K562 (cell line): ENCODE measurements around the gene TEX101. TPM values are rescaled to one million over a fixed set of nuclear protein-coding genes. Genes with fewer than 3 reads are reported as not detected.
"Not testable (repeated sequence)": the region's sequence is repeated elsewhere in the genome, so short reads cannot be mapped to it uniquely, and the experiment has no call there.

ENCODE experiments used
- ATAC-seq: fragments of 200-7000 bp; cut with Tn5 transposase; 3 replicates; pipeline ENCODE4 v1.9.1; 2020; ENCODE audit warnings: moderate library complexity
- BruUV-seq: library from RNA; stranded (reverse); fragments of 400-500 nt; replicated peaks from 2 replicates; lab custom pipeline; 2021; lab: Mats Ljungman, UMichigan
- CTCF ChIA-PET: fragments of 300-600 bp; formaldehyde crosslinking; extraction: SDS; loops from one replicate; lab custom pipeline; 2021; ENCODE audit warnings: low intra/inter-chr PET ratio; lab: Yijun Ruan, JAX
- POLR2A ChIA-PET: fragments of 300-600, 350-650 bp; sonication (Branson Sonifier 250); formaldehyde crosslinking; extraction: SDS; loops from one replicate; lab custom pipeline; 2021; ENCODE audit warnings: antibody characterized with exemption, inconsistent platforms; lab: Yijun Ruan, JAX
- DNase-seq, 4 experiments: peaks; one replicate each; pipeline versions ENCODE4 v3.0.0 to v3.0.0-alpha.2; 2011 to 2018; ENCODE audit warnings: low spot score in 3 of 4, mixed read lengths in 3 of 4; ENCODE audit errors: extremely low read depth in 1 of 4
- FAIRE-seq: peaks from 2 replicates; lab custom pipeline; 2011; peaks lifted over from hg19 to GRCh38; lab: Jason Lieb, UNC
- H2AFZ ChIP-seq: 2 replicates; pipeline ENCODE4 v1.6.0; 2011; ENCODE audit warnings: low read depth, low read length, control low read depth, inconsistent platforms
- H3K27ac ChIP-seq: fragments of 200-600 bp; 3 replicates; pipeline ENCODE4 v1.8.0; 2011; ENCODE audit warnings: low read depth, mild to moderate bottlenecking, control low read depth, inconsistent platforms, low read length, moderate library complexity, mixed read lengths; ENCODE audit errors: extremely low read depth
- H3K27me3 ChIP-seq, 2 experiments: fragments of 300-600 bp in 1 of 2; 2 replicates in 1 of 2; 3 replicates in 1 of 2; pipeline versions ENCODE4 v1.6.0 to v1.8.0; 2011; ENCODE audit warnings: inconsistent platforms in 2 of 2, low read length in 2 of 2, mild to moderate bottlenecking in 1 of 2, mixed read lengths in 1 of 2, moderate library complexity in 1 of 2; ENCODE audit not compliant: control insufficient read depth in 2 of 2, insufficient read depth in 2 of 2
- H3K36me3 ChIP-seq: fragments of 300-600 bp; 3 replicates; pipeline ENCODE4 v1.8.0; 2011; ENCODE audit warnings: mild to moderate bottlenecking, low read length, inconsistent platforms; ENCODE audit not compliant: control insufficient read depth, insufficient read depth
- H3K4me1 ChIP-seq, 2 experiments: fragments of 200-600 bp in 1 of 2; replicated peaks in 1 of 2; 2 replicates in 1 of 2; 3 replicates in 1 of 2; pipeline versions ENCODE4 v1.5.1 to v1.8.0; 2011; ENCODE audit warnings: inconsistent platforms in 2 of 2, low read length in 2 of 2, mild to moderate bottlenecking in 1 of 2, mixed read lengths in 1 of 2, moderate library complexity in 1 of 2; ENCODE audit not compliant: control insufficient read depth in 2 of 2, insufficient read depth in 2 of 2
- H3K4me2 ChIP-seq: 2 replicates; pipeline ENCODE4 v1.6.1; 2011; ENCODE audit warnings: low read length, control low read depth, inconsistent platforms, mixed read lengths; ENCODE audit not compliant: insufficient read depth
- H3K4me3 ChIP-seq: fragments of 200-600 bp; sonication (generic), shearing (Covaris generic); 2 replicates; pipeline ENCODE4 v1.5.1; 2016; ENCODE audit warnings: control low read depth, inconsistent platforms
- H3K79me2 ChIP-seq: fragments of 200-600 bp; 3 replicates; pipeline ENCODE4 v1.8.0; 2011; ENCODE audit warnings: low read length, inconsistent platforms; ENCODE audit not compliant: control insufficient read depth, insufficient read depth
- H3K9ac ChIP-seq, 2 experiments: 2 replicates each; pipeline versions ENCODE4 v1.6.0 to v1.6.1; 2011; ENCODE audit warnings: low read depth in 2 of 2, low read length in 2 of 2, control low read depth in 1 of 2, inconsistent platforms in 1 of 2, mild to moderate bottlenecking in 1 of 2, mixed read lengths in 1 of 2; ENCODE audit not compliant: insufficient read depth in 1 of 2
- H3K9me1 ChIP-seq: one replicate; pipeline ENCODE4 v1.6.0; 2011; ENCODE audit warnings: inconsistent platforms, mild to moderate bottlenecking, low read length, moderate library complexity; ENCODE audit not compliant: control insufficient read depth, insufficient read depth
- H3K9me3 ChIP-seq: replicated peaks from 2 replicates; pipeline ENCODE4 v1.5.1; 2011; ENCODE audit warnings: low read depth, low read length, inconsistent platforms; ENCODE audit not compliant: control insufficient read depth, insufficient read depth
- H4K20me1 ChIP-seq: replicated peaks from 2 replicates; pipeline ENCODE4 v1.6.1; 2011; ENCODE audit warnings: low read length, inconsistent platforms, mixed read lengths; ENCODE audit not compliant: control insufficient read depth, insufficient read depth
- CEBPB ChIP-seq: fragments of 450-650 bp; IDR thresholded peaks from 2 replicates; pipeline ENCODE4 v1.6.1; 2016; ENCODE audit warnings: missing genetic modification characterization, missing compliant biosample characterization
- E2F3 ChIP-seq: fragments of 250-450 bp; sonication (Bioruptor Pico); IDR thresholded peaks from 2 replicates; pipeline ENCODE4 v1.4.0; 2020; ENCODE audit warnings: mild to moderate bottlenecking
- MYNN ChIP-seq, 2 experiments: sonication (generic); formaldehyde crosslinking in 1 of 2; IDR thresholded peaks; 2 replicates each; pipeline versions ENCODE4 v1.5.0 to v1.6.1; 2016 to 2020; ENCODE audit warnings: antibody characterized with exemption in 1 of 2, missing genetic modification reagents in 1 of 2
- NRF1 ChIP-seq, 2 experiments: fragments of 450-650 bp; IDR thresholded peaks in 1 of 2; conservative IDR thresholded peaks in 1 of 2; 2 replicates each; pipeline ENCODE4 v1.6.1; 2014; ENCODE audit warnings: mild to moderate bottlenecking in 2 of 2
- POLR2AphosphoS5 ChIP-seq: IDR thresholded peaks from 2 replicates; pipeline ENCODE4 v1.6.1; 2011; ENCODE audit warnings: mild to moderate bottlenecking, low read depth, low read length, moderate library complexity; ENCODE audit not compliant: control insufficient read depth, insufficient read depth
- RBBP5 ChIP-seq: fragments of 200-600 bp; sonication (generic); IDR thresholded peaks from 2 replicates; pipeline ENCODE4 v1.6.1; 2012; ENCODE audit warnings: borderline replicate concordance, mild to moderate bottlenecking, low read length, control low read depth, inconsistent platforms; ENCODE audit not compliant: insufficient read depth, poor library complexity, severe bottlenecking
- SMARCA5 ChIP-seq: fragments of 450-650 bp; IDR thresholded peaks from 2 replicates; pipeline ENCODE4 v1.6.1; 2016
- WGBS: fragments of 100-300 bp; shearing (Covaris generic); methylation state at CpG from one replicate; pipeline ENCODE4 v1.1.6; 2016; ENCODE audit warnings: low coverage, mixed read lengths; ENCODE audit not compliant: insufficient coverage; ENCODE audit errors: missing lambda C conversion rate; 5-methylcytosine and 5-hydroxymethylcytosine counted together
- in situ Hi-C: fragments of 300-500 bp; cut with MboI; formaldehyde crosslinking; loops from 4 replicates; pipeline ENCODE4 v1.15.0; 2018; ENCODE audit warnings: inconsistent platforms, mixed read lengths
- intact Hi-C: fragments of 100-400 bp; cut with micrococcal nuclease; formaldehyde crosslinking; loops from 2 replicates; pipeline ENCODE4 v1.14.2; 2022
- polyA plus RNA-seq, 8 experiments: library from polyadenylated mRNA; depleted of rRNA in 4 of 8; stranded (reverse) in 5 of 8; unstranded in 3 of 8; fragments of >200 nt; fragmentation: Nextera tagmentation in 2 of 8; fragmentation: Illumina TruSeq in 1 of 8; extraction: Ambion mirVana in 2 of 8; extraction: Trizol in 1 of 8; gene quantifications; 2 replicates each; pipeline versions ENCODE4 v1.2.1 to v1.2.3, GENCODE V29; 2011 to 2014; ENCODE audit warnings: inconsistent platforms in 1 of 8, missing spikeins in 1 of 8
- total RNA-seq, 7 experiments: library from RNA; depleted of rRNA in 6 of 7; stranded (reverse); fragments of >200 nt in 6 of 7; fragmentation: Illumina TruSeq in 2 of 7; extraction: Trizol in 2 of 7; gene quantifications; 2 replicates each; pipeline versions ENCODE4 v1.2.1 to v1.2.3, GENCODE V29; 2011 to 2021; ENCODE audit warnings: low replicate concordance in 1 of 7

TEX101 gene
- total and polyA plus RNA-seq, 9 of the 15 experiments (the other 6 are each of a cell fraction or from before 2014, with no cell fraction given) = 0.10 to 0.36 (median 0.14) TPM; not detected in 6

- TF ChIP-seq RBBP5 (no peak), NRF1 (conservative IDR thresholded peaks at IDR 0.05 in 1 of 2, IDR thresholded peaks at IDR 0.05 in 1 of 2) (no peak), E2F3 (CRISPR knock-in tag) (no peak), POLR2AphosphoS5 (no peak), MYNN (IDR thresholded peaks at IDR 0.05) (no peak), MYNN (CRISPR knock-in tag; IDR thresholded peaks at IDR 0.05) (no peak)
Measured at GRCh38 chr19:43441716-43442115, 27.0 kb downstream of the TEX101 start (continued).

- H3K79me2 ChIP-seq, H4K20me1 ChIP-seq, H3K27me3 ChIP-seq, H3K9me1 ChIP-seq, H3K4me2 ChIP-seq, H2AFZ ChIP-seq, FAIRE-seq, H3K4me3 ChIP-seq, BruUV-seq, DNase-seq, ATAC-seq, in situ Hi-C loops, H3K27ac ChIP-seq, H3K4me1 ChIP-seq: not testable (repeated sequence)
- POLR2A ChIA-PET = interaction anchor here (0.6 kb wide), 1 partner anchor 131 kb away, joined by 4 read pairs; no protein-coding TSS in a partner anchor
- TF ChIP-seq SMARCA5 (peak; percentile 45; the same call in 1 of the 2 replicates), CEBPB (tag) (peak; percentile 38; the same call in 1 of the 2 replicates)
- TF ChIP-seq, all 486 proteins: peak for 2; not testable (repeated sequence) for 484
- WGBS = 32% methylated on average over 9 of the region's 9 CpGs
- H3K9ac ChIP-seq, CTCF ChIA-PET, H3K9me3 ChIP-seq, H3K36me3 ChIP-seq: not testable (repeated sequence)
- intact Hi-C loops = loop anchor here (10.0 kb wide), 2 partner anchors 181 to 211 kb away; no protein-coding TSS in a partner anchor
Measured at GRCh38 chr19:43444091-43444490, 29.4 kb downstream of the TEX101 start.
